SK-MEL-5 (cell line): ENCODE measurements around the gene TGFBR3. TPM values are rescaled to one million over a fixed set of nuclear protein-coding genes. Genes with fewer than 3 reads are reported as not detected.
"Not testable (repeated sequence)": the region's sequence is repeated elsewhere in the genome, so short reads cannot be mapped to it uniquely, and the experiment has no call there.

Experiments
- DNase-seq: peaks from one replicate; pipeline ENCODE4 v3.0.0-alpha.2; 2016; ENCODE audit warnings: low read depth, low spot score
- in situ Hi-C: cut with HindIII; loops from 2 replicates; pipeline ENCODE4 v1.10.0; 2016; ENCODE audit warnings: low sequenced_read_pairs, high pct_unique_total_duplicates, low pct_unique_long_range_greater_than_20kb
- total RNA-seq: library from RNA; depleted of rRNA; stranded (reverse); fragments of >200 nt; shearing (Covaris generic); gene quantifications from 2 replicates; pipeline ENCODE4 v1.2.3, GENCODE V29; 2014

The TGFBR3 gene
- total RNA-seq, 1 experiment from 2014 or later = 17.2 TPM

DNA sequence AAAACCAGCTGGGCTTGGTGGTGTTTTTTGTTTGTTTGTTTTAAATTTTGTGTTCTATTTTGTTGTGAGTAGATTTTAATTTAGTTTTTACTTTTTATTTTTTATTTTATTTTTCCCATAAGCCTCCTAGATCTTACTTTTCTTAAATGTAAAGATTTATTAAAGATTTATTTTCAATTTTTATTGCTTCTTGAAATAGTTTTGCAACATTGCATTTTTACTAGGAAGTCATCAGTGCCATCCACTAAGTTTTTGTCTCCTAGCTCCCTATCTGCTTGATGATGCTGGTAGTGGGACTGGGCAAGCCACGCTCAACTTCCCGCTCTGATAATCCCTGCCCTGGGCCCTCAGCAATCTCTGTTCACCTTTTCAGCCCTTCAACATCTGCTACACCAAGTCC is 209.9 kb downstream of the TGFBR3 start:
- in situ Hi-C loops = no loop called here
- DNase-seq = no peak

DNA sequence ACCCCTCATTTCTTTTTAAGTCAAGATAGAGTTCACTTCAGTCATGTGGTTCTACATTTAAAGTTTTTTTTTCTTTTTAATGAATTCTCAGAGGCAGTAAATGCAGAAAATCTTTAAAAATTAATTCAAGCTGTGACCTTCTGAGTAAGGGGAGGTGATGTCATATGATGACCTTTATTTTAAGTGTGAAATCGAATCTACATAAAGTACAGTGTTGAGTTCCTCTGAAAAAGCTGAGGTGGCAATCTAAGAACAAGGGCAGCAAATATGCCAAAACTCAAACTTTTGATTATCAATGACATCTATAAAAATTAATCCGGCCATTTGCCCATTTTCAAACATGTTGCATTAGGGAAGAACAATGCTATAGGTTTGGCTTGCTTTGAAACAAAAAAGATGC is 211.8 kb downstream of the TGFBR3 start:
- in situ Hi-C loops = no loop called here
- no peak for DNase-seq

DNA sequence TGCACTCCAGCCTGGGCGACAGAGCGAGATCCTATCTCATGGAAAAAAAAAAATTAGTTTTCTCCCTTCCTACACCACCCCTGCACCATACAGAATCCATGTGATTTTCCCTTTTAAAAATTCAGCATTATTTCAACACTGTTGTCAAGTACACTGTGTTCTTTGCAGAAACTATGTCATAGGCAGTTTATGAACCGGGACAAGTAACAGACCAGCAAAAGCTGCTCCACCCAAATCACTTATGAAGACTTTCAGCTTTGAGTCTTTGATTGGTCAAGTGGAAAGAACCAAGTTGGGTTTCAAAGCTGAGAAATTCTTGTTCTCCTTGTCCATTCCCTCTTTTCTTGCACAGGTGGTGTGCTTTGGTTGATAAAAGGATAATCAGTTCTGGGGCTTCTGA is 212.3 kb downstream of the TGFBR3 start:
- no peak for DNase-seq
- in situ Hi-C loops = no loop called here

DNA sequence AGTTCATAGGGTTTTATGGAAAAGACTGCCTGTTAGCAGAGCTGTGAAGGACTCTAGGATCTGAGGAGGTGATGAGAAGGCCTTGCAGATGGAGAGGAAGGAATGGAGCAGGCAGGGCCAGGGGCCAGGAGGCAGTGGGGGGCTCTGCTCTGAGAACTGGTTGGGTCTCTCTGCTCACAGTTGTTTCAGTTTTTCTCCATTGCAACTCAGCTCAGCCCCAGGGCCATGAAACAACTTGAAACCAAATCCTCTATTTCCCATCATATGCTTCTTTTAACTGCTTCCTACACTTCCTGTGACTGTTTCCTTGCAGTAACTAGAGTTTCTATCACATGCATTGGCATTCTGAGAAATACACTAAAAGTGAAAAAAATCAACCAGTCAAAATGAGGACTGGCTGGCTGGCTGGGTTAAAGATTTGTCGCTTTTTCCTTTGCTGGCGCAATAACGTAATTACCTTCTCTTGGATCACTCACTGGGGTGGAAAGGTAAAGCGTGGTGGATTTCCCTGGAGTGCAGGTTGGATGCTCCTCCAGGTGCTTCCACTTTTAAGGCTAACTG is 213.3 kb downstream of the TGFBR3 start:
- in situ Hi-C loops = no loop called here
- no peak for DNase-seq

DNA sequence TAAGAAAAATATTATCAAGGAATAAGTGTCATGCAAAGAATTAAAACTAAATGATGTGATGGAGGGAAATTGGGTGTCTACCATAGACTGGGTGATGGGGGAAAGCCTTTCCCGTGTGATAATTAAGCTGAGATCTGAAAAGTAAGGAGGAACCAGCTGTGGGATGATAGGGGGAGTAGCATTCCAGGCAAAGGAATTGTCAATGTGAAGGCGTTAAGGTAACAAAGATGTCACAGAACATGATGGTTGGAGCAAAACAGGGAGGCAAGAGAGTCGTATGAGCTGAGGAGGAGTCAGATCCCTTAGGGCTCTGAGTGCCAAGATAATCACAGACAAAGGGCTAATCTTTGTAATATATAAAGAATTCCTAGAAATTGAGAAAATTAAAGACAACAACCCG is 215.2 kb downstream of the TGFBR3 start:
- no peak for DNase-seq
- in situ Hi-C loops = no loop called here

DNA sequence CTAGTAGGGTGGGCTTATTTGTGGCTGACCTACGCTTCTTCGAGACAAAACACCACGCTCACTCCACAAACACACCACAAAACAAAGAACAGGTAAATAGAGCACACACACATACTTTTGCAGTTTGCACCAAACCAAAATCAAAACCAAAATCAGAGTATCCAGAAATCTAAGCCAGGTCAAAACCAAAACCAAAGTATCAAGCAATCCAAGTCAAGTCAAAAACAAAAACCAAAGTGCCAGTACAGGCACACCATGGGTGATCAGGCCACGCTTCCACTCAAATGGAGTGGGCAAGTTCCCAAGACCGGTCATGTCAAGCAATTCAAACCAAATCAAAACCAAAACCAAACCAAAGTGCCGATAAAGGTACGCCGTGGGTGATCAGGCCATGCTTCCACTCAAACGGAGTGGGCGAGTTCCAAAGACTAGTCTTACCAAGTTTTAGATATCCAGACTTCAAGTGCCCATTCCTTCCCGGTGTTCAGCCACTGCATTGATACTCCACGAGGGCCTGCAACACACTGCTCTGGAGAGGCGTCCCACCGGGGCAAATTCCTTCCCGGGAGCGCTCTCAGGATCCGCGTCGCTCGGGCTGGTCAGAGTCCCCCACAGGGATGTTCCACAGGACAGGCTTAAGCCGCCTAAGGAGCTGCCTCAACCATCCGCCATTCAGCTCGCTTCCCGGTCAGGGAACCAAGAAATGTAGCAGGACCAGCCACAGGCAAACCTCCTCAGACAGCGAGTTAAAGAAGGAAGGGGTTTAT is 216.2 kb downstream of the TGFBR3 start:
- in situ Hi-C loops = no loop called here
- no peak for DNase-seq

DNA sequence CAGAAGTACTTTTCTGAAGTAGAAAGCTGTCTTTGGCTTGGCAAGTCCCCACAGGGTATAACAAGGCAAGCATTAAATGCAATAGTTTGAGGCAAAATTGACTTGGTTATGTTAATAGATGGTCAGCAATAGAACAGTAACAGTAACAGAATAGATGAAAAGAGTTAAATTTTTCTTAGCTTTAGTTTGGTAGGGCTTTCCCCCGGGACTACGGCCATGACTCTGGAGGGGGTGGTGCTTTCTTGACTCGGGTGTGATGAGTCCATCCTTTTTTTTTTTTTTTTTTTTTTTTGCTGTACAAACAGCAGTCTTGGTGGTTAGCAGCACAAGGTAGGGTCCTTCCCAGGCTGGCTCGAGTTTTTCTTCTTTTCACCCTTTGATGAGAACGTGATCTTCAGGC is 219.3 kb downstream of the TGFBR3 start:
- in situ Hi-C loops, DNase-seq: not testable (repeated sequence)

DNA sequence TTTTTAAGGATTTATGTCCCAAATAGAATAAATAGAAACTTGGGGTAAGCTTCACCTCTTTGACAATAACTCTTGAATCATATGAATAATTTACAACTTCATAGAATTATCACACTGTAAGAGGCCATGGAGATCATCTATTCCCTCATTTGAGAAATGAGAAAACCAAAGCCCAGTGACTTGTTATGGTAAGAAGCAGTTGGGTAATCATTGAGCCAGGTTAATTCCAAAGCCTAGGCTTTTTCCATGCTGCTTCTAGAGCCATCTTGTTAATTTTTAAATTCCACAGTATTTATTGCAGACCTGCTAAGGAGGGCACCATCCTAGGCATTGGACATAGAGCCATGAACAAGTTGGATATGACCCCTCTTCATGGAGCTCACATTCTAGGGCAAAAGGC is 224.8 kb downstream of the TGFBR3 start:
- DNase-seq = no peak
- in situ Hi-C loops = no loop called here

DNA sequence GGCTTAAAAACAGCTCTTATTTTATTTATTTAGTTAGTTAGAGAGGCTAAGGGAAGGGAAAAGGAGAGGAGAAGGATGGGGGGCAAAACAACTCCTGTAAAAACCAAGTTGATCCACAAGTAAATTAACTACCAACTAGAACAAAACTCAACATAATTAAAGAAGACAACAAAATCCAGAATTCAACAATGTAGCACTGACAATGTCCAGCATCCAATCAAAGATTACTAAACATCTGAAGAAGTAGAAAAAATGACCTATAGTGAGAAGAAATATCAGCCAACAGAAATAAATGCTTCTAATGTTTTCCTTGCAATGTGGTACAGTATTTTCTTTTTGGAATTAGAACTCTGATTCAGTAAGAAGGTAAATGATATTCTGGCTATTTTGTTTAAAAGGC is 225.2 kb downstream of the TGFBR3 start:
- in situ Hi-C loops = no loop called here
- no peak for DNase-seq

DNA sequence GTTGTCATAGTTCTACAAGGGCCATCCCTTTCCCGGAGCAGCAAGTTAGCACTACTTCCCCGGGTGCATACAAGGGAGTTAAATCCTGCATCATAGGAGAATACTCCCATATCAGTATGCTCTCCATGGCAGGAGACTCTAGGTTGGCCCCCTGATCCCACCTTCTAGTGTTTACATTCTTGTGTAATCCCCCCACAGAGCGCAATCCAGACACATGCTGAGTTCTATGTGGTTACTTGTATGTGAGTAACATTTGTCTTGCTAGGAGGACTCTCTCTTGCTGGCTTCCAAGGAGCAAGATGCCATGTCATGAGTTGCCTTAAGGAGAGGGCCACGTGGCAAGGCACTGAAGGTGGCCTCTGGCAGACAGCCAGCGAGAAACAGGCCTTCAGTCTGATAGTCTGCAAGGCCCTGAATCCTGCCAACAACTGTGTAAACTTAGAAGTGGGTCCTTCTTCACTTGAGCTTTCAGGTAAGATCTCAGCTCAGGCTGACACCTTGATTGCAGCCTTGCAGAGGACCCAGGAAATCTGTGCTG is 230.0 kb downstream of the TGFBR3 start:
- no peak for DNase-seq
- in situ Hi-C loops = no loop called here

DNA sequence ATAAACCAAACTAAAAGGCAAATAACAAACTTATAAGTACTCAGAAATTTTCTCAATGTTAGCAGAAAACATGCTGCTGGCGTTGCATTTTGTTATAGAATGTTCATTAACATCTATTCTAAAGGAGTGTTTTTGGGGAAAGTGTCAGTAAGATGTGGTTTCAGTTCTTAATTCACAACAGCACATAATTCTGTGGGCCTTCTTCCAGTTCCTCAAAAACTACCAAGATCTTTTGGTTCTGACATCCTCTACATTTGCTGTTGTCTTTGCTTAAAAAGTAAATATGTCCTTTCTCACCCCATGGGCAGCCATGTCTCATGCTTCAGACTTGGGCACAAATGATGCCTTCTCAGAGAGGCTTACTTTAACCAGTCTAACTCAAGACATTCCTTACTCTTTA is 232.8 kb downstream of the TGFBR3 start:
- DNase-seq = no peak
- in situ Hi-C loops = no loop called here

DNA sequence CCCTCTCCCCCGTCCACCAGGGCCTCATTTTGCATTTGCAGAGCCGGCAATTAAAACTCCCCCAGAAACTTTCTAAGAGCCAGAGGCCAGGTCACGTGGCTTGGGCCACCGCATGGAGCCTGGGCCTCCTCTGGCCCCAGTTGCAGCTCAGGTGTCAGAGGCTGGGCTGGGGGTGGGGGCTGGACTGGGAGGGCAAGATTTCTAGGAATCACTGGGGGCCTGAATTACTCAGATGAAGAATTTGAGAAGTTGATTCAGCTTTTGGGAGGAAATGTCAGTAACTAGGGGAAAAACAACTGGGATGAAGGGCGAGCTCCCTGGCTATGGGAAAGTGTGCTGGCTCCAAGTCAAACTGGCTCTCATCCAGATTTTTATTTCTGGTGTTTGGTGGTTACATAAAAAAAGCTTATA is 234.3 kb downstream of the TGFBR3 start:
- no peak for DNase-seq
- in situ Hi-C loops = no loop called here

DNA sequence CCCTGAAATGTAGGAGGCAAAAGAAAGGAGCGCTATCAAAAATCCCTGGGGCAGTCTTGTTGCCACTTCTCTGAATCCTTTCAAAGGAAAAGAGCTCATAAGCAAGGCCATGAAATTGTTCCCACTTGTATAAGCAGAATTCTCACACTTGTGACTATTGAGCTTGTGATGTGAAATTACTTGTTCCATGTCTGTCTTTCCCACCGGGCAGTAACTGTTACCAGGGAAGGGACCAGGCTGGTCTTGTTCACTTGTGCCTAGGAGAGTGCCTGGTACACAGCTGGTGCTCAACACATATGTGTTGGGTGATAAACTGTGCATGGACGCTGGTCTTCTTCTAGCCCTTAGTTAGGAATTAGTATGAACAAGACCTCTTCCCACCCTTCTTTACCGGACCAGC is 234.7 kb downstream of the TGFBR3 start:
- no peak for DNase-seq
- in situ Hi-C loops = no loop called here

DNA sequence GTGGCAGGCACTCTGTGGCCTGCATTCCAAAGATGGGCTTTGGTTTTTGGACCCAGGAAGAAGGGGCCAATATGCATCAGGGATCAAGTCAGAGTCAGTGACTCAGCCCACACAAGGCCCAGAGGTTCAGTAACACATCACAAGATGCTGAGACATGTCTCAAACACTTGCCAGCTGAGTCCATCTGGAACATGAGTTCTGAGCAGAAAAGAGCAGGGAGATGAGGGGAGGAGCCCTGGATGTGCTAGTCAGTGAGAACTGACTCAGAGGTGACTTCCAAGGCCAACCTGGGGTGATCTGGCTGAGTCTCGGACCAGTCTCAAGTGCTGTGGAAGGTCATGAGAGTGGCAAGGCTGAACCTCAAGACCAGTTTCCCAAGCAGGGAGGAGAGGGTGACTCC is 235.2 kb downstream of the TGFBR3 start:
- in situ Hi-C loops = no loop called here
- peak; percentile 5 for DNase-seq

DNA sequence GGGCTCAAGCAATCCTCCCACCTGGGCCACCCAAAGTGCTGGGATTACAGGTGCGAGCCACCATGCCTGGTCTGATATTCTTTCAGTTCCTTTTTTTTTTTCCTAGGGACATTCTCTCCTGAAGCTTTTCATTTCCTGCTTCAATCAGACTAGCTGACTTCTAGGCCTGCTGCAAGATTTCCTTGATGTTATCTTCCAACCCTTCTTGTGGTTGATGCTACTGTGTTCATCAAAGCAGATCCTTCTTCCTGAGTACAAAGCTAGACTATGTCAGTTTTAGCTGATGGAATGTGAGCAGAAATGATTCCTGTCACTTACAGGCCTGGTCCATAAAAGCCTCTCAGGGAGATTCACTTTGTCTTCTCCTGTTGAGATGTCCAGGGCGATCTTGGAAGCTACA is 238.9 kb downstream of the TGFBR3 start:
- in situ Hi-C loops = no loop called here
- DNase-seq = no peak

DNA sequence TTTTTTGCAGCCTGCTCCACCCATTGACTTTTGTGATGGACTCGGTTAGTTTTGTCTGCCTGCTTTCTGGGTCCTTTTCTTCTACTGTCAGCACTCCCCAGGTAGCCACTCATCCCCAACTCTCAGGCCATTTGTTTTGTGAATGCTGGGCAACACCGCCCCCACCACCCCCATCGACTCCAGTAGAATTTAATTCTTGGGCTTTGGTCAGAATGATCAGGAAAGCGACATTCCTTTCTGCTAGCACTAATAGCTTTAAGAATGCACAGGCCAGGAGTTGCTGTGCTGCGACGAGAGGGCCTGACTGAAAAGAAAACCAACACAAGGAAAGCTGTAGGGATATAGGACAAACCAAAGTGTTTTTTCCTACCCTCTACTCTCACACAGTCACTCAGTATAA is 240.9 kb downstream of the TGFBR3 start:
- in situ Hi-C loops = no loop called here
- no peak for DNase-seq

DNA sequence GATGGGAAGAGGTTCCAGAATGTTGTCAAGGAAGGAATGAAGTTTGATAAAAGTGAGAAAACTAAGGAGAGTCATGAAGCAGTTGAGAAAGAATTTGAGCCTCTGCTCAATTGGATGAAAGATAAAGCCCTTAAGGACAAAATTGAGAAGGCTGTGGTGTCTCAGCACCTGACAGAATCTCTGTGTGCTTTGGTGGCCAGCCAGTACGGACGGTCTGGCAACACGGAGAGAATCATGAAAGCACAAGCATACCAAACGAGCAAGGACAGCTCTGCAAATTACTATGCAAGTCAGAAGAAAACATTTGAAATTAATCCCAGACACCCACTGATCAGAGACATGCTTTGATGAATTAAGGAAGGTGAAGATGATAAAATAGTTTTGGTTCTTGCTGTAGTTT is 242.5 kb downstream of the TGFBR3 start:
- in situ Hi-C loops = no loop called here

DNA sequence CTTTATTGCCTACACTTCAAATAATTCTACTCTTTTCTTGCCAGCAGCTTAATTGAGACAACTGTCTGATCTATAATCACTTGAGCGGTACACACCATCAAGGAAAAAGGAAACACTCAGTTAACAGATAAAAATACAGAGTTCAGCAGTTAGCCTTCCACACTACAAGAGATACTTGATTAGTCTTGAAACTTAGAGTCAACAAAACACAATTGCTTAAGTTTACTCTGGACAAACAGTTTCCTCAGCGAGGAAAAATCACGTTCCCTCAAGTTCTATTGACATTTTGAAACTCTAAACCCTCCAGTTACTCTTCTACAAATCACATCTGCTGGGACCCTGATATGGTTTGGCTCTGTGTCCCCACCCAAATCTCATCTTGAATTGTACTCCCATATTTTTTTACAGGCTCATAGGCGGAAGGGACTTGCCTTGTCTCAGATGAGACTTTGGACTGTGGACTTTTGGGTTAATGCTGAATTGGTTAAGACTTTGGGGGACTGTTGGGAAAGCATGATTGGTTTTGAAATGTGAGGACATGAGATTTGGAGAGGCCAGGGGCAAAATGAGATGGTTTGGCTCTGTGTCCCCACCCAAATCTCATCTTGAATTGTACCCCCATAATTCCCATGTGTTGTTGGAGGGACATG is 244.9 kb downstream of the TGFBR3 start:
- no peak for DNase-seq
- in situ Hi-C loops = no loop called here

More for the DNA sequence above, 242.5 kb downstream of the TGFBR3 start:
- DNase-seq = no peak

DNA sequence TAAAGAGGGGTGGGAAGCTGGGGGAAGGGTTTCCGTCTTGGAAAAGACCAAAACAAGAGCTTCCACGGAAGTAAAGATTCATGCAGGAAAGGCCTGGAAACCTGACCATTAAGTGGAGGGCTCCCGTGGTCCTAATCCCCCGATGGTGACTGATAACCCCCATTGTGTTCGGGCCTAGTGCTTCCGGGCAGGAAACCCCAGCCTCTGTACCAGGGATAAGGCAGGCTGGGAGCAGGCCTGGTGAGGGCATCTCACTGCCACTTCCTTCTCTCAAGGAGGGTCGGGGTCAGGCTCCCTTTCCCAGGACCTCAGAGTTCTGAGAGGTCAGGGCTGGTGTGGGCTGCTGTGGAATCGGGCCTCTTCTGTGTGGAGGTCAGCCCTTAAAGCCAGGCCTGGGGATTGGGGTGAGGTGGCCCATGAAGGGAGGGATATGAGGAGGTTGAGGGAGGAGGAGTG is 248.4 kb downstream of the TGFBR3 start:
- in situ Hi-C loops = no loop called here
- DNase-seq = no peak
